Transverse colon (tissue), 4 donors: Measurements from ENCODE around the gene ATL2.

ENCODE experiments used
- CTCF ChIP-seq, 5 experiments: fragments of 200-600 bp in 3 of 5; fragments of 450-650 bp in 2 of 5; sonication (generic) in 3 of 5; IDR thresholded peaks; 1 replicate in 2 of 5; 2 replicates in 3 of 5; pipeline ENCODE4 v1.5.1; 2016 to 2017; ENCODE audit warnings: antibody characterized with exemption in 5 of 5, inconsistent platforms in 3 of 5, mild to moderate bottlenecking in 2 of 5, moderate library complexity in 1 of 5
- EP300 ChIP-seq: sonication (generic); formaldehyde crosslinking; IDR thresholded peaks from one replicate; pipeline ENCODE4 v1.6.1; 2017; ENCODE audit warnings: antibody characterized with exemption, low read depth
- POLR2AphosphoS5 ChIP-seq, 3 donors: sonication (generic); formaldehyde crosslinking; IDR thresholded peaks; one replicate each; pipeline ENCODE4 v1.6.1; 2016; ENCODE audit warnings: antibody characterized with exemption in 3 of 3

GRCh38 chr2:38317725-38318124 is 59.3 kb downstream of the ATL2 start:
- no peak for TF ChIP-seq CTCF (IDR thresholded peaks at IDR 0.05)
- no peak for TF ChIP-seq POLR2AphosphoS5 (IDR thresholded peaks at IDR 0.05)
- TF ChIP-seq EP300 = no peak
